Activated naive CD4-positive, alpha-beta T cell treated with anti-CD3 and anti-CD28 coated beads, Interleukin-2, amount 50 U/mL, for 24 hours (primary cell): Measurements from ENCODE around the gene AGAP3.
A peak's percentile ranks its signal among the peaks of the same experiment; 100 is the strongest.

Source experiments
- H3K27ac Mint-ChIP-seq: one replicate; pipeline ENCODE4 v1.8.0; 2021; ENCODE audit warnings: mild to moderate bottlenecking, mixed read lengths
- H3K27me3 Mint-ChIP-seq: one replicate; pipeline ENCODE4 v1.8.0; 2021; ENCODE audit warnings: mixed read lengths
- H3K36me3 Mint-ChIP-seq: one replicate; pipeline ENCODE4 v1.8.0; 2021; ENCODE audit warnings: mixed read lengths
- H3K4me1 Mint-ChIP-seq: one replicate; pipeline ENCODE4 v1.8.0; 2021; ENCODE audit warnings: mixed read lengths
- H3K4me3 Mint-ChIP-seq: one replicate; pipeline ENCODE4 v1.8.0; 2021; ENCODE audit warnings: mild to moderate bottlenecking, mixed read lengths
- H3K9me3 Mint-ChIP-seq: one replicate; pipeline ENCODE4 v1.8.0; 2021; ENCODE audit warnings: mixed read lengths

AGAP3 gene

DNA sequence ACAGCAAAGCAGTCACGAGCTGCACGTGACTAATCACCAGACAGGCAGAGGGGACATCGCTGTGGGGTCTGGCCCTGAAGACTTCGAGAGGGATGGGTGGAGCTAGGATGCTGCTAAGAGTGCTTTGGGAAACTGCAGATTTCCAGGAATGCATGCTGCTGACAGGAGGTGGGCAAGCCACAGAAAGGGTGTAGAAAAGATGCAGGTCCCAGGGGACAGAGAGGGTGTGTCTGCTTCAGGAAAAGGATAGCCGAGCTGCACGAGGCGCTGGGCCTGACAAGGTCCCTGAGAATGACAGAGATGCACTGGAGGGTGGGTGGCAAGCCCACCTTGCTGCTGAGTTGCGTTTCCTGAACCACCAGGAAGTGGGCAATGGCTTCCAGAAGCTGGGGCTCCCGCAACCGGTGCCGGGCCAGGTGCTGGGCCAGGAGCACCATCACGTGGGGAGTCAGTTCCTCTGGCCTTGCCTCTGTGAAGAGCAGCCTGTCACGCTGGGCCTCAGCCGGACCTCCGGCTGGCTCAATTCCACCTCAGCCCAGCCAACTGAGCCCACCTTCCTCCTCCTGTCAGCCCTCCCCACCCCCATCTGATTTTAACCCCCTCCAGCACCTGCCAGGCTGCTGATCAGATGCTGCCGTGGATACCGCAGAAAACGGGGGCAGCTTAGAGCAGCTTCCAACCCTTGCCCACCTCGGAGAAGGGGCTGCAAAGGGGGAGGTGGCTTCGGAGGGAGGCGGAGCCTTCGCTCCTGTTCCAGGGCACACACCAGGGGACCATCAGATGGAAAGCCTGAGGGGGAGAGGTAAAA, 7.8 kb upstream of the AGAP3 start:
- no peaks in the 10 kb centered on the region for H3K9me3 Mint-ChIP-seq
- no peaks in the 10 kb centered on the region for H3K27me3 Mint-ChIP-seq
- H3K4me3 Mint-ChIP-seq, result peak overlapping the region; percentile 98
- H3K36me3 Mint-ChIP-seq, result peaks cover 5% of the 10 kb centered on the region
- H3K4me1 Mint-ChIP-seq, result peaks cover 26% of the 10 kb centered on the region
- peak overlapping the region; percentile 87 for H3K27ac Mint-ChIP-seq

DNA sequence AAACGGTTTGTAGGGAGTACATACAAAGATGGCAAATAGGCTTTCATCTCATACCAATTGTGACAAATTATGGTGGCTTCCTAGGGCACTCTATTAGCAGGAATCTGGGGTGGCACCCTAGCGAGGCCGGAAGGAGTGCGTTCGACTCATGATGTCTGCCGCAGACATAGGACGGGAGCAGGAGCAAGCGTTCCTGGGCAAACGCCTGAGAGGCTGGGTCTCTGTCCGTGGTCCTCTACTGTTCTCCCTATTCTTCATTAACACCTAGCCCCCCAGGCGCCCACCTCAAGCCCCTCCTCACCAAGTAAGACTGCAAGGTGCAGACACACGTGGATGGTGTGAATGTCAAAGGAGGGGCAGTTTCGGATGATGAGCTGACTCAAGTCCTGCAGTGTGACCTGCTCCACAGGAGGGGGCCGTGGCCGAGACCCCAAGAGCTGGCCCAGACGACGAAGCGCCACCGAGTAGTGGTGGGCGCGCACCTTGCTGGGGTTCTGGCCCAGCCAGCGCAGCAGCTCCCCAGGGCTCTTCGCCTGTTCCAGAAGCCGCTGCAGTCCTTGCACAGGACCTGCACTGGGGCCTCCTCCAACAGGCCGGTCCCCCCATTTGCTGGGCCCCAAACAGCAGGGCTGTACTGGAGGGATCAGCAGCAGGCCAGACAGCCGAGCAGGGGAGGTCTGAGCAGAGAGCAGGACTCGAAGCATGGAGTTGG, 6.9 kb upstream of the AGAP3 start:
- peak overlapping the region; percentile 98 for H3K4me3 Mint-ChIP-seq
- no peaks in the 10 kb centered on the region for H3K9me3 Mint-ChIP-seq
- H3K4me1 Mint-ChIP-seq, result peaks cover 26% of the 10 kb centered on the region
- peaks cover 5% of the 10 kb centered on the region for H3K36me3 Mint-ChIP-seq
- peak overlapping the region; percentile 87 for H3K27ac Mint-ChIP-seq
- H3K27me3 Mint-ChIP-seq, result no peaks in the 10 kb centered on the region

DNA sequence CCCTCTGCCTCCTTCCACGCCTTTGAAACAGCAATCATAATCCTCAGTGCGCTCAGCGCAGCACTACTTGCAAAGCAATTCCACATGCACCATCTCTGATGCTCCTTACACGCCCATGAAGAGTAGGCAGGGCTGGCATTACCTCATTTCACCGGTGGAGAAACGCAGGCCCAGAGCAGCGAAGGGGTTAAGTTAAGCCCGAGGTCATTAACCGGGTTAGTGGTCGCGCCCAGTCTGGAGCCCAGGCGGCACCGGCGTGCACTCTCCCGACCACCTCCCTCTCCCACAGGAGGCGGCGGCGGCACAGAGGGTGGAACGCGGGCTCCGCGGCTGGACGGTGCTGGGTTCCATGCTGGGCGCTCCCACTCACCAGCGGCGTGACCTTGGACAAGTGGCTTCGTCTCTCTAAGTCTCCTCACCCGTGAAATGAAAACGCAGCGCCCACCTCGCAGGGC, 6.2 kb upstream of the AGAP3 start:
- Mint-ChIP-seq H3K36me3 (peaks cover 3% of the 10 kb centered on the region), H3K9me3 (no peaks in the 10 kb centered on the region), H3K27me3 (no peaks in the 10 kb centered on the region), H3K4me1 (peaks cover 32% of the 10 kb centered on the region), H3K27ac (peak overlapping the region; percentile 94), H3K4me3 (peak overlapping the region; percentile 98)

DNA sequence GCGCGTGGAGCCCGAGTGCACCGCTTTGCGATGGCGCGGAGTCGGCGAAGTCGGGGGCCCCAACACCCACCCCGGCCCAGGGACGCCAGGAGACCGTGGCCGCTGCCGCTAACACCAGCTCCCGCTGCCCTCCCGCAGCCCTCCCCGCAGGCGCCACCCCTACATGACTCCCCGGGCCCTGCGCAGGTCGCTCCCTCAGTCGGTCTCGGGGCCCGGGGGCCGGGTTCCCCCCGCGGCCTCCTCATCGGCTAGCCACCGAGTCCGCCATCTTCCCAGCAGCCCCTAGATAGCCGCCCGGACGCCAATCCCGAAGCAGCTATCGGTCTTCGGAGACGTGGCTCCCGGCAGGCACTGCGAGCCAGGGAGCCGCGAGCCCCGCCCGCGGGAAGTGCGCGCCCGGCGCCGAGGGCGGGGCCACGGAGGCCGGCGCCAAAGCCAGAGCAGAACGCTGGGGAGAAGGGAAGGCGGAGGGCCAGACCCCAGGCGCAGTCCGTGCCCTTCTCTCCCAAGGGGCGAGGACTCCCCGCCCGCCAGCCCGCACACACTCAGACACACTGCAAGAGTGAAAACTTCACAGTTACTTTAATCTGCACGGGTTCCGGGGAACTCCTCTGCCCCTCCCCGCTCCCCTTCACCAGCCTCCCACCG, 5.6 kb upstream of the AGAP3 start, which contains the start of gene FASTK:
TSS of gene FASTK (minus strand) at position 288 of the 648 bp plus-strand sequence. CDS start at position 245, 43 bp downstream.
- H3K4me1 Mint-ChIP-seq, result peaks cover 37% of the 10 kb centered on the region
- H3K36me3 Mint-ChIP-seq, result peaks cover 2% of the 10 kb centered on the region
- H3K27me3 Mint-ChIP-seq, result no peaks in the 10 kb centered on the region
- H3K27ac Mint-ChIP-seq, result peak within 1 kb of the TSS; percentile 94
- peak within 1 kb of the TSS; percentile 98 for H3K4me3 Mint-ChIP-seq
- no peaks in the 10 kb centered on the region for H3K9me3 Mint-ChIP-seq

DNA sequence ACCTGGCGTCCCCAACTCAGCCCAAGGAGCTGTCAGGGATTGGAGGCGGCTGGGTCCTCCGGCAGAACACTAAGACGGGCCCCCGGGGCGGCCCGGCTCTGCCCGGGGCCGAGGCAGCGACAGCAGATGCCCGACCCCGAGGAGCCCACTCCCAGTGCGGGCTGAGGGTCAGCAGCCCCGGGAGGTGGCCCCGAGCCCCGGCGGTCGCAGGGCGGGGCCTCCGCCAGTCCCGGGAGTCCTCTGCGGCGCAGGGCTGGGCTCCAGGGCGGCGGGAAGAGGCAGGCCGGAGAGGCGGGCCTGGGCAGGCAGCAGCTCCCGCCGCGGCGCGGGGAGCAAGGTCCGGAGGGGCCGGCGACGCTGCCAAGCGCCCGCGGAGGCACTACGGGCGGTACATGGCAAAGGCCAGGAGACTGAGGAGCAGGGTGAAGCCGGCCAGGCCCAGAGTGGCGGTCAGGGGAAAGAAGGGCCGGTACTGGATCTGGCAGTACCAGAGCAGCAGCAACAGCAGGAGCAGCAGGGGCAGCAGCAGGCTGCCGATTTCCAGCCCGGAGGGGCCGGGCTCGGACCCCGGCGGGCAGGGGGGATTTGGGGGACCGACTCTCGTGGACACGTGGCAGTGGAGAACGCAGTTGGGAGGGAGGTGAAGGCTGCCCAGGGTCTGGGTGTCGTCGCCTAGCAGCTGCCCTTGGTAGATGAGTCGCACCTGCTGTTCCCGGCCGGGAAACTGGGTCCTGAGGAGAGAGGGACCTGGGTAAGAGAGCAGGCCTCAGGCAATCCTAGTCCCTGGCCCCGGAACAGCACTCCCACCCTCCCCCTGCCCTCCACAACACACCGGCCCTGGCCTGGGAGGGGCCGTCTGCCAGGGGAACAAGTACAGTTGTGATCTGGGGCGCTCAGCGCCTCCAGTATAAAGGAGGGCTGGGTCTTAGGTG, 4.8 kb upstream of the AGAP3 start:
- H3K27ac Mint-ChIP-seq, result peak overlapping the region; percentile 41
- peak overlapping the region; percentile 98 for H3K4me3 Mint-ChIP-seq
- peaks cover 2% of the 10 kb centered on the region for H3K36me3 Mint-ChIP-seq
- H3K9me3 Mint-ChIP-seq, result no peaks in the 10 kb centered on the region
- H3K27me3 Mint-ChIP-seq, result no peaks in the 10 kb centered on the region
- peaks cover 40% of the 10 kb centered on the region for H3K4me1 Mint-ChIP-seq

DNA sequence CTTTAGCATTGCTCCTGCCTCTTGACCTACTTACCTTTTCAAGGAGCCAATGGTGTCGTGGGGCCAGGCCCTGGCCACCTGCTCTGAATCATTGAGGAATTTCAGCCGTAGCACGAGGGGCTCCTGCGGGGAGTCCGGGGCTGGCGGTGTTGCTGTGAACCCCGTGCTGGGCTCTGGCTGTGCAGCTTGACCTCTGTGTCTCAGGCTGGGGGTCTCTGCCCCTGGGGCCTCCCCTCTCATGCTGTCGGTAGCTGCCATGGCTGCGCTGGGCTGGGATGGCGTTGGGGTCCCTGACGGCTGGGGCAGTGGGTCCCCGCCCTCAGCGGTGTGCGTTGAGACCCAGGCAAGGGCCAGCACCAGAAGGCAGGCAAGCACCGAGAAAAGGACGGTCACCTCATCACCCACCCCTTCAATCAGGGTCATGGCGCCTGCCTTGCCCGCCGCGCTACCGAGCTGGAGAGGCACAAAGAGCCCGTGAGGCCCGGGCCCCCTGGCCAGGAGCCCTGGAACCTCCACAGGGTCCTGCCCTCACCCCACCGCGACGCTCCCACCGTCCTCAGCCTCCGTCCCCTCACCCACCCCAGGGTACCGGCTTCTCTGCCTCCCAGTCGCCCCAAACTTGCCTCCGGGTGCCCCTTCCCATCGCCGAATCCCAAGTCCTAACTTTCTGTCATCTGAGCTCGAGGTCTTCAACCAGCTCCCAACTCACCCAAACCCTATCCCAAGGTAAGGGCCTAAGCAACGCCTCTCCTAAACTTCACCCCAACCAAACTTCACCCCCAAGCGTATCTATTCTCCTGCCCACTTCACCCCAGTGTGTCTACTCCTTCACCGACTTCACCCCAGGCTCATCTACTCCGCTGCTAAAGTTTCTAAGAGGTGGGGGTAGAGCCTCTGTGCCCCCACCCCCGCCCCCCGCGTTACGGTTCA, 3.9 kb upstream of the AGAP3 start:
- H3K36me3 Mint-ChIP-seq, result peaks cover 2% of the 10 kb centered on the region
- H3K9me3 Mint-ChIP-seq, result no peaks in the 10 kb centered on the region
- peaks cover 40% of the 10 kb centered on the region for H3K4me1 Mint-ChIP-seq
- H3K27ac Mint-ChIP-seq, result peak overlapping the region; percentile 96
- H3K27me3 Mint-ChIP-seq, result no peaks in the 10 kb centered on the region
- H3K4me3 Mint-ChIP-seq, result peak overlapping the region; percentile 96

DNA sequence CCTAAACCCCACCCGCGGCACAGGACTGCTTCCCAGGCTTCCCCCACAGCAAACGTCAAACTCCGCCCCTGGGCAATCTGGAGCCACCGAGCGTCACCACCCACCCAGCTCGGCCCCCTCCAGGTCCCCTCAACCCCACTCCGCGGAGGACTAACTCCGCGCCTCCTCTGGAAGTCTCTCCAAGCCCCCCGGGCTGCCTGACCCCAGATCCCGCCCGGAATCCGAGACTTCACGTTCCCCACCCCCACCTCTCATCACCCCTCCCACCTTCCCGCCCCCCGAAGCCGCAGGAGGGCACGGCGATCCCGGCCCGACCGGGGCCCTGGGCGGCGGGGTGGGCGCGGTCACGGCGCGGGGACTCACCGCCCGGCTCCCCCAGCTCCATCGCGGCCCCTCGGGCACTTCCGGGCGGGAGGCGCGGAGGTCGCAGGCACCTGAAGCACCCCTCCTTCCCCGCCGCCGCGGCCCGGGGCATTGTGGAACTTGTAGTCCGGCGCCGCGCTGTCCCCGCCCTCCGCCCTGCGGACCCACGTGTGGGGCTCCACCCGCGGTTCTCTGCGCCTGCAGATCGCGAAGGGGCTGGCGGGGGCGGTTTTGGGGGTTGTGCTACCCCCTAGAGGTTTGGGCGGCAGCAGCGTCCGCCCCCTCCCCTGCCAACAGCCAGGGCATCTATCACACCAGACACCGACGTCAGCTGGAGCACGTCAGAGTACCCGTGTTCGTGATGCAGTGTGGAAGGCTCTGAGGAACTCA, 3.0 kb upstream of the AGAP3 start, which contains the start of gene TMUB1:
TSS of gene TMUB1 (minus strand) at position 423 of the 753 bp plus-strand sequence. CDS start 930 bp downstream, outside the sequence.
- Mint-ChIP-seq H3K9me3 (no peaks in the 10 kb centered on the region), H3K4me1 (peaks cover 39% of the 10 kb centered on the region), H3K27ac (peak within 1 kb of the TSS; percentile 96), H3K27me3 (no peaks in the 10 kb centered on the region), H3K4me3 (peak within 1 kb of the TSS; percentile 96), H3K36me3 (peaks cover 2% of the 10 kb centered on the region)

DNA sequence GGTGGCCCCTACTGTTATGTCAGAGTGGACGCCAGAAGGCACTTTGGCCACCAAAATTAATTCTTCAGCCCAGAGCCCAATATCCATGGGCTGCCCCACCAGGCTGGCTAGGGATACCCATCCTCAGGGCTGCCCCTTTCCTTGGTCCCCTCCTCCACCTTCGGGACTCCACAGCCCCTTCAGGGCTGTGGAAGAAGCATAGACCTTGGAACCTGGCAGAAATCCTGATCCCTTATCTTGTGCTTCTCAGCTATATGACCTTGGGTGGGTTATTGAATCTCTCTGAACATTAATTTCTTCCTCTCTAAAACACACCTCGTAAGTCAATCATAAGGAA, 2.5 kb upstream of the AGAP3 start:
- H3K36me3 Mint-ChIP-seq, result peaks cover 2% of the 10 kb centered on the region
- H3K4me1 Mint-ChIP-seq, result peaks cover 40% of the 10 kb centered on the region
- peak overlapping the region; percentile 76 for H3K4me3 Mint-ChIP-seq
- no peaks in the 10 kb centered on the region for H3K9me3 Mint-ChIP-seq
- no peak overlapping the region for H3K27ac Mint-ChIP-seq
- H3K27me3 Mint-ChIP-seq, result no peaks in the 10 kb centered on the region

DNA sequence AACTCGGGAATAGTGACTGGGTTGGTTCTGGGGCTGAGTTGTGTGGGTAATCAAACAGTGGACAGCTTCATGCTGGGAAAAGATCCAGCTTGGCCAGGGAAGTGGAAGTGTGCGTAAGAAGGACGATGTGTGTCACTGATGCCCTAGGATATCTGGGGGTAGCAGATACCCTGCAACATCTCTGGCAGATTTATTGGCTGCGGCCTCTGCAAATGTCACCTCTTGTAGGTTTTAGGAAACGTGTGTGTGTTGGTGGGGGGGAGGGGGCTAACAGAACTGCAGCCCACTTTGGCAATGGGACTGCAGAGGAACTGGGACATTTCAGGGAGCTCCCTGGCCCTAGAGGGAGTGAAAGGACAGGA, 965 bp upstream of the AGAP3 start:
- peaks cover 2% of the 10 kb centered on the region for H3K36me3 Mint-ChIP-seq
- peak overlapping the region; percentile 83 for H3K27ac Mint-ChIP-seq
- peak overlapping the region; percentile 60 for H3K4me3 Mint-ChIP-seq
- no peaks in the 10 kb centered on the region for H3K27me3 Mint-ChIP-seq
- H3K4me1 Mint-ChIP-seq, result peaks cover 39% of the 10 kb centered on the region
- H3K9me3 Mint-ChIP-seq, result no peaks in the 10 kb centered on the region

DNA sequence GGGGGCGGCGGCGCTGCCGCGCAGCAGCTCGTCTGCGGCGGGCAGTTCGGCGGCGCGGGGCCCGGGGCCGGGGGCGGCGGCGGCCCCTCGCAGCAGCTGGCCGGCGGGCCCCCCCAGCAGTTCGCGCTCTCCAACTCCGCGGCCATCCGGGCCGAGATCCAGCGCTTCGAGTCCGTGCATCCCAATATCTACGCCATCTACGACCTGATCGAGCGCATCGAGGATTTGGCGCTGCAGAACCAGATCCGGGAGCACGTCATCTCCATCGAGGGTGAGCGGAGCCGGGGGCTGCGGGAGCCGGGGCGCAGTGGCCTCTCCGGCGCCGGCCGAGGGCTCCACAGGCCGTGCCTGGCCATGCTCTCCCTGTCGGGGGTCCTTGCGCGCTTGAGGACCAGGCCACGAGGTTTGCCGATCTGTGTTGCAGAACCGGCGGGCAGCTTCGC, 548 bp downstream of the AGAP3 start:
- Mint-ChIP-seq H3K9me3 (no peaks in the 10 kb centered on the region), H3K4me3 (peak overlapping the region; percentile 87), H3K4me1 (peaks cover 39% of the 10 kb centered on the region), H3K36me3 (peaks cover 2% of the 10 kb centered on the region), H3K27ac (peak overlapping the region; percentile 53), H3K27me3 (no peaks in the 10 kb centered on the region)

DNA sequence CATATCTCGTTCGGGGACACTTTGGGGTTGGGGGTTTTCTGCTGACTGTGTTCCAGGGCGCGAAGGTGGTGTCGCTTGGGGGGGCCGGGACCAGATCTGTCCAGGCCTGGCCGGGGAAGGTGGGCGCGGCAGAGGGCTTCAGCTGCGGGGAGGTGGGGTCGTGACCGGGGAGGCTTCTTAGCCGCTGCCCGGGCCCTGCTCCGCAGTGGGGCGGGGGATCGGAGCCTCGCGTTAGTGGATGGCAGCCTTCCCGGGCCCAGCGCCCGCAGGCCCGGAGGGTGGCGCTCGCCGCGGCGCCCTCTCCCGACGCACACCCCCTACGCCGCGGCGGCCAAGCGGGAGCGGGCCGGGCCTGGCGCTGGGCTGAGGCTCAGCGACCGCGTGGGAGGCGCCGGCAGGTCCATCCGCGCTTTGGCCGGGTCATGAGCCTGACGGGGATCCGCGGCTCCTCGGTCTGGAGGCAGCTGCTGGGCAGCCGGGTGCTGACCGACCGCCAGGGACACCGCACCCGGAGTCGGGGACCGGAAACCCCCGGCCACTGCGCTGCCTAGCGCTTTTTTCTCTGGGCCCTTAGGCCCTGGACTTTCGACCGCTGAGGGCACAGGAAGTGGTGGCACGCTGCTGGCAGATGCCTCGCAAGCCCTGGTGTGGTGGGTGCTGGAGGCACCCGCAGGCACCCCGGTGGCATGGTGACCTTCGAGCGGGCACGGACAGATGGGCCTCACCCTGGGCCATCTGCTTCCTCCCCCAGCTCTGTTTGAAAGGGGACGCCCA, 1.2 kb downstream of the AGAP3 start:
- H3K4me1 Mint-ChIP-seq, result peaks cover 35% of the 10 kb centered on the region
- H3K4me3 Mint-ChIP-seq, result peak overlapping the region; percentile 87
- H3K27ac Mint-ChIP-seq, result no peak overlapping the region
- peaks cover 2% of the 10 kb centered on the region for H3K36me3 Mint-ChIP-seq
- no peaks in the 10 kb centered on the region for H3K27me3 Mint-ChIP-seq
- no peaks in the 10 kb centered on the region for H3K9me3 Mint-ChIP-seq

DNA sequence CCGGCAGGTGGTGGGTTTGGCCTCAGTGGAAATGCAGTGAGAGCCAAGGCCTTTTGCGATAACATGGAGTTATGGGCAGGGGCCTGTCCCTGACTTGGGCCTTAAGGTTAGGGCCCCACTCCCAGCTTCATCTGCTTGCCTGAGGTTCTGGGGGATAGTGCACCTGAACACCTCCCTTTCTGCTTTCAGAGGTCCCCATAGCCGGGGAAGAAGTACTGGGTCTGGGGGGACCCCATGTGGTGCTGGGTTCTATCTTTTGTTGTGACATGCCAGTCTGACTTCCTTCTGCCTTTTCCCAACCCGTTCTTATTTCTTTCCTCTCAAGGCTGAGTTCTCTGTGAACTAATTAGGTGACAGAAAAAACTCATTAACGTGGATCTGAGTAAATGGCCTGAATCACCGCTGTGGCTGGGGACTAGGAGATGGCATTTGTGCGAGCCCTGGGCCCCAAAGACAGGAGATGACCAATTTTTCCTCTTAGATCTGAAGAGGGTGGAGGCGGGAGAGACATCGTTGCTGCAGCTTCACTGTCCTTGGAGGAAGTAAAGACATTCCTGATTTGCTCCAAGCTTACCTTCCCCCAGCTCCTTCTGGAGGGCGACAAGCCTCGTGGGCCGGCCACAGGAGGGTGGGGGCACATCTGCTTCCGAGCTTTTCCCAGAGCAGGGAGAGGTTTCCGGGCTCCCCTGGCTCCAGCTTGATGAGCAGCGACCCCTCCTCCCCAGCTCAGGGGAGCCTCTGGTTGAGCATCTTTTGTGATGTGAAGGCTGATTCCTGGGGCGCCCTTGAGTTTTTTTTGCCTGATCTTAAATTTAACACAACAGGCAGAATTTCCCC, 2.0 kb downstream of the AGAP3 start:
- H3K4me1 Mint-ChIP-seq, result peaks cover 30% of the 10 kb centered on the region
- H3K27ac Mint-ChIP-seq, result no peak overlapping the region

More for the DNA sequence above, 2.0 kb downstream of the AGAP3 start:
- no peaks in the 10 kb centered on the region for H3K36me3 Mint-ChIP-seq
- peak overlapping the region; percentile 66 for H3K4me3 Mint-ChIP-seq
- H3K27me3 Mint-ChIP-seq, result no peaks in the 10 kb centered on the region
- H3K9me3 Mint-ChIP-seq, result no peaks in the 10 kb centered on the region
